Natural killer cell (primary cell): ENCODE results near the gene C20orf144. TPM values are rescaled to one million over a fixed set of nuclear protein-coding genes. Genes with fewer than 3 reads are reported as not detected.

Source experiments
- ATAC-seq, 3 donors: fragments of 150-1000 bp in 2 of 3; fragments of 200-7000 bp in 1 of 3; cut with Tn5 transposase; 1 replicate in 1 of 3; 2 replicates in 2 of 3; pipeline ENCODE4 v1.10.0; 2021; ENCODE audit warnings: mild to moderate bottlenecking in 2 of 3, moderate library complexity in 2 of 3
- DNase-seq, 2 donors: peaks; one replicate each; pipeline versions ENCODE4 v3.0.0 to v3.0.0-alpha.2; 2013 to 2021; ENCODE audit warnings: mixed read lengths in 1 of 2
- H3K27ac ChIP-seq: one replicate; pipeline ENCODE4 v1.5.1; 2013; ENCODE audit warnings: mild to moderate bottlenecking, low read length
- H3K27me3 ChIP-seq: one replicate; pipeline ENCODE4 v1.6.1; 2013; ENCODE audit warnings: low read length; ENCODE audit not compliant: control insufficient read depth, insufficient read depth
- H3K36me3 ChIP-seq: one replicate; pipeline ENCODE4 v1.6.1; 2013; ENCODE audit warnings: low read length; ENCODE audit not compliant: control insufficient read depth, insufficient read depth
- H3K4me1 ChIP-seq: one replicate; pipeline ENCODE4 v1.6.1; 2013; ENCODE audit warnings: low read length; ENCODE audit not compliant: control insufficient read depth, insufficient read depth
- H3K4me3 ChIP-seq: one replicate; pipeline ENCODE4 v1.5.1; 2013; ENCODE audit warnings: low read length
- H3K9me3 ChIP-seq: one replicate; pipeline ENCODE4 v1.6.1; 2013; ENCODE audit warnings: low read length; ENCODE audit not compliant: control insufficient read depth, insufficient read depth
- H3K27ac Mint-ChIP-seq, 2 donors: one replicate each; pipeline ENCODE4 v1.8.0; 2022; ENCODE audit warnings: mild to moderate bottlenecking in 2 of 2, mixed read lengths in 2 of 2, moderate library complexity in 1 of 2
- H3K27me3 Mint-ChIP-seq, 2 donors: one replicate each; pipeline ENCODE4 v1.8.0; 2022; ENCODE audit warnings: low read depth in 2 of 2, mixed read lengths in 2 of 2
- H3K36me3 Mint-ChIP-seq: one replicate; pipeline ENCODE4 v1.8.0; 2022; ENCODE audit warnings: mixed read lengths
- H3K4me1 Mint-ChIP-seq, 2 donors: one replicate each; pipeline ENCODE4 v1.8.0; 2022; ENCODE audit warnings: mixed read lengths in 2 of 2
- H3K4me3 Mint-ChIP-seq: one replicate; pipeline ENCODE4 v1.8.0; 2022; ENCODE audit warnings: mild to moderate bottlenecking, moderate library complexity, mixed read lengths
- H3K9me3 Mint-ChIP-seq, 2 donors: one replicate each; pipeline ENCODE4 v1.8.0; 2022; ENCODE audit warnings: mixed read lengths in 2 of 2
- CTCF ChIP-seq: fragments of 200-600 bp; IDR thresholded peaks from one replicate; pipeline ENCODE4 v1.8.0; 2022; ENCODE audit warnings: antibody characterized with exemption
- WGBS: methylation state at CpG from one replicate; pipeline ENCODE4 v1.1.7; 2013; ENCODE audit warnings: missing lambda C conversion rate; ENCODE audit not compliant: insufficient coverage; 5-methylcytosine and 5-hydroxymethylcytosine counted together
- intact Hi-C: fragments of 100-400 bp; cut with micrococcal nuclease; formaldehyde crosslinking; loops from one replicate; pipeline ENCODE4 v1.14.2; 2022
- total RNA-seq, 4 donors: library from RNA; stranded (reverse); fragments of 120-200 nt in 1 of 4; gene quantifications; one replicate each; pipeline versions ENCODE4 v1.2.3 to v1.2.4, GENCODE V29; 2013 to 2022

C20orf144 gene
- total RNA-seq, 3 donors from 2014 or later (not counting 1 experiment from before 2014, with no cell fraction given) = 0.25 to 0.41 (median 0.33) TPM

GRCh38 chr20:33624399-33624798 lies 37.7 kb upstream of the C20orf144 start:
- 53% methylated on average over 3 of the region's 3 CpGs for WGBS
- Histone ChIP-seq H3K4me3 (no peak overlapping the region), H3K4me1 (peaks cover 13% of the 10 kb centered on the region), H3K27ac (peak overlapping the region; percentile 2), H3K36me3 (peaks cover 10% of the 10 kb centered on the region), H3K27me3 (no peaks in the 10 kb centered on the region), H3K9me3 (no peaks in the 10 kb centered on the region)
- no peak for TF ChIP-seq CTCF
- Mint-ChIP-seq H3K9me3 (no peaks in the 10 kb centered on the region), H3K27me3 (no peaks in the 10 kb centered on the region), H3K27ac (peak overlapping the region; percentile 63 to 71), H3K4me3 (peak overlapping the region; percentile 33), H3K4me1 (peaks cover 20 to 27% of the 10 kb centered on the region in 2 donors), H3K36me3 (peaks cover 4% of the 10 kb centered on the region)
- ATAC-seq = peak; percentile 30 to 76 (median 75)
- intact Hi-C loops = no loop called here
- DNase-seq = peak in 1 of 2 donors; percentile 58

GRCh38 chr20:33626190-33626589 lies 35.9 kb upstream of the C20orf144 start:
- no peaks in the 10 kb centered on the region for H3K9me3 Mint-ChIP-seq
- Histone ChIP-seq H3K4me1 (peaks cover 13% of the 10 kb centered on the region), H3K9me3 (no peaks in the 10 kb centered on the region), H3K27me3 (no peaks in the 10 kb centered on the region), H3K36me3 (peaks cover 25% of the 10 kb centered on the region), H3K4me3 (no peak overlapping the region), H3K27ac (no peak overlapping the region)
- peaks cover 20 to 22% of the 10 kb centered on the region in 2 donors for H3K4me1 Mint-ChIP-seq
- DNase-seq (no peak), ATAC-seq (no peak)
- intact Hi-C loops = no loop called here
- peak overlapping the region in 1 of 2 donors; percentile 16 for H3K27ac Mint-ChIP-seq
- WGBS = 96% methylated on average over 4 of the region's 4 CpGs
- no peak overlapping the region for H3K4me3 Mint-ChIP-seq
- no peaks in the 10 kb centered on the region for H3K27me3 Mint-ChIP-seq
- peaks cover 9% of the 10 kb centered on the region for H3K36me3 Mint-ChIP-seq
- no peak for TF ChIP-seq CTCF

GRCh38 chr20:33627577-33628216 lies 34.4 kb upstream of the C20orf144 start:
- peaks cover 20 to 22% of the 10 kb centered on the region in 2 donors for H3K4me1 Mint-ChIP-seq
- WGBS = 83% methylated on average over 1 of the region's 4 CpGs
- Histone ChIP-seq H3K27ac (no peak overlapping the region), H3K4me3 (no peak overlapping the region), H3K27me3 (no peaks in the 10 kb centered on the region), H3K36me3 (peaks cover 28% of the 10 kb centered on the region), H3K9me3 (no peaks in the 10 kb centered on the region), H3K4me1 (peaks cover 13% of the 10 kb centered on the region)
- no peak overlapping the region for H3K4me3 Mint-ChIP-seq
- intact Hi-C loops = no loop called here
- H3K36me3 Mint-ChIP-seq = peaks cover 9% of the 10 kb centered on the region
- no peak for ATAC-seq
- no peak for TF ChIP-seq CTCF
- no peaks in the 10 kb centered on the region for H3K27me3 Mint-ChIP-seq
- no peak for DNase-seq
- no peaks in the 10 kb centered on the region for H3K9me3 Mint-ChIP-seq
- H3K27ac Mint-ChIP-seq = peak overlapping the region in 1 of 2 donors; percentile 7

- WGBS = 98% methylated on average over 10 of the region's 10 CpGs
- Histone ChIP-seq H3K27me3 (no peaks in the 10 kb centered on the region), H3K9me3 (no peaks in the 10 kb centered on the region), H3K27ac (no peak overlapping the region), H3K4me3 (no peak overlapping the region), H3K4me1 (peaks cover 7% of the 10 kb centered on the region), H3K36me3 (peaks cover 27% of the 10 kb centered on the region)
- no peak for TF ChIP-seq CTCF
- intact Hi-C loops = no loop called here
- H3K36me3 Mint-ChIP-seq = peaks cover 9% of the 10 kb centered on the region
- H3K27me3 Mint-ChIP-seq = no peaks in the 10 kb centered on the region
- H3K27ac Mint-ChIP-seq = no peak overlapping the region
- no peak overlapping the region for H3K4me3 Mint-ChIP-seq
- H3K4me1 Mint-ChIP-seq = peaks cover 10 to 12% of the 10 kb centered on the region in 2 donors
- H3K9me3 Mint-ChIP-seq = no peaks in the 10 kb centered on the region
- no peak for DNase-seq
- ATAC-seq = no peak
These were observed 32.6 kb upstream of the C20orf144 start for GRCh38 chr20:33629533-33629932.
